ENCODE results near the gene SDCCAG8. TPM values are rescaled to one million over a fixed set of nuclear protein-coding genes. Genes with fewer than 3 reads are reported as not detected.
A peak's percentile ranks its signal among the peaks of the same experiment; 100 is the strongest.

The SDCCAG8 gene
- total RNA-seq, 1 experiment from 2014 or later = 36.6 TPM

GRCh38 chr1:243313635-243314536 lies 58.0 kb downstream of the SDCCAG8 start:
- Histone ChIP-seq H4K20me1 (ENCODE audit: insufficient read depth, low read depth, low read length) (no peaks in the 10 kb centered on the region), H3K4me3 (ENCODE audit: low read length) (no peak overlapping the region), H3K36me3 (ENCODE audit: insufficient read depth, low read length) (no peaks in the 10 kb centered on the region), H3K9me3 (ENCODE audit: low read length) (no peaks in the 10 kb centered on the region), H2AFZ (ENCODE audit: low read length) (peak overlapping the region; percentile 74), H3K79me2 (ENCODE audit: low read length) (peaks cover 5% of the 10 kb centered on the region; the same call in 1 of the 2 replicates), H3K4me1 (ENCODE audit: low read length) (peaks cover 13% of the 10 kb centered on the region), H3K27ac (ENCODE audit: low read length) (no peak overlapping the region), H3K9ac (ENCODE audit: low read length) (no peak overlapping the region), H3K9me2 (replicated peaks; ENCODE audit: insufficient read depth, low read length) (no peaks in the 10 kb centered on the region), H3K4me2 (ENCODE audit: low read depth, low read length, poor library complexity, severe bottlenecking) (peak overlapping the region; percentile 18), H3K27me3 (ENCODE audit: low read length) (no peaks in the 10 kb centered on the region)
- no peak for DNase-seq

- DNase-seq = no peak
- Histone ChIP-seq H3K79me2 (ENCODE audit: low read length) (peaks cover 5% of the 10 kb centered on the region; the same call in 1 of the 2 replicates), H3K4me1 (ENCODE audit: low read length) (peaks cover 13% of the 10 kb centered on the region), H3K4me3 (ENCODE audit: low read length) (no peak overlapping the region), H3K9me3 (ENCODE audit: low read length) (no peaks in the 10 kb centered on the region), H3K9me2 (replicated peaks; ENCODE audit: insufficient read depth, low read length) (no peaks in the 10 kb centered on the region), H3K36me3 (ENCODE audit: insufficient read depth, low read length) (no peaks in the 10 kb centered on the region), H4K20me1 (ENCODE audit: insufficient read depth, low read depth, low read length) (no peaks in the 10 kb centered on the region), H3K9ac (ENCODE audit: low read length) (no peak overlapping the region), H3K27ac (ENCODE audit: low read length) (no peak overlapping the region), H3K4me2 (ENCODE audit: low read depth, low read length, poor library complexity, severe bottlenecking) (no peak overlapping the region), H2AFZ (ENCODE audit: low read length) (no peak overlapping the region), H3K27me3 (ENCODE audit: low read length) (no peaks in the 10 kb centered on the region)
Measured at GRCh38 chr1:243315455-243315854, 59.6 kb downstream of the SDCCAG8 start.

DNA sequence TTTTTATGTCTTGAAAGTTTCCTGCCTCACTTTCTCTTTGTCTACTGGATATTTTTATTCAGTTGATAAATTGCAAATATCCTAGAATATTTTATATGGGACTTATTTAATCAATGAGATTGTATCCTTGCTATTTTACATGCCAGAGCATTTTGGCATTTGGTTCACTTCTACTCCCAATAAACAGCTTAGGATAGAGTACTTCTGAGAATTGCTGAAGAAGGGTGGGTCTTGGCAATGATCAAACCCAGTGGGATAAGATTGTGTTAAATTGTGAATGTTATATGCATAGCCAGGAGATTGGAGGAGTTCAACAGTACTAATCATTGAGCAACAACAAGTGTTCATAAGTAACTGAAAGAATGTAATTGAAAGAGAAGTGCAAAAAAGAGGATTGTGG lies 60.1 kb downstream of the SDCCAG8 start:
- H3K27ac ChIP-seq (ENCODE audit: low read length) = no peak overlapping the region
- no peaks in the 10 kb centered on the region for H3K9me3 ChIP-seq (ENCODE audit: low read length)
- no peaks in the 10 kb centered on the region for H3K36me3 ChIP-seq (ENCODE audit: insufficient read depth, low read length)
- H3K9me2 ChIP-seq (replicated peaks; ENCODE audit: insufficient read depth, low read length) = no peaks in the 10 kb centered on the region
- DNase-seq = no peak
- H3K27me3 ChIP-seq (ENCODE audit: low read length) = no peaks in the 10 kb centered on the region
- peaks cover 5% of the 10 kb centered on the region; the same call in 1 of the 2 replicates for H3K79me2 ChIP-seq (ENCODE audit: low read length)
- no peak overlapping the region for H3K9ac ChIP-seq (ENCODE audit: low read length)
- H3K4me1 ChIP-seq (ENCODE audit: low read length) = peaks cover 13% of the 10 kb centered on the region
- no peak overlapping the region for H3K4me2 ChIP-seq (ENCODE audit: low read depth, low read length, poor library complexity, severe bottlenecking)
- H4K20me1 ChIP-seq (ENCODE audit: insufficient read depth, low read depth, low read length) = no peaks in the 10 kb centered on the region
- H3K4me3 ChIP-seq (ENCODE audit: low read length) = no peak overlapping the region
- H2AFZ ChIP-seq (ENCODE audit: low read length) = no peak overlapping the region

DNA sequence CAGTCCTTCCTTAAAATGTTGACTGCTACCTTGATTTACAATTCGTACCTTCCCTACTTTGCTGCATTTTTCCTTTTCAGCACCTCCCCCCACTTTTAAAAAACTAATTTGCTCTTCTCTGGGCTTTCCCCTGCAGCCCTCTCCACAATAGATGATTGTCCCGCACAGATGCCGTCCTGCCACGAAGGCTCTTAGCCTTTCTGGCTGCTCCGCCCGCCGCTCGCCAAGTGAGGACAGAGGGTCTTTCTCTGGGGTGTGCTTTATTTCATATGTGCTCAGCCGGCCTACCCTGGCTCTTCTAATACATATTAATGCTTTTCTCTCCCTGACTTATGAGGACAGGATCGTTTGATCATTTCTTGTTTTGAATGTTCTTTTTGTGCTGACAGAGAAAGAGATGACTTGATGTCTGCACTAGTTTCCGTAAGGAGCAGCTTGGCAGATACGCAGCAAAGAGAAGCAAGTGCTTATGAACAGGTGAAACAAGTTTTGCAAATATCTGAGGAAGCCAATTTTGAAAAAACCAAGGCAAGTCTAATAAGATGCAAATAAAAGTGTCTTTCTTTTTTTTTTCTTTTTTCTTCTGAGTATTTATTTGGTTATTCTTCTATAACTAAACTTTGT lies 60.6 kb downstream of the SDCCAG8 start:
- H3K36me3 ChIP-seq (ENCODE audit: insufficient read depth, low read length) = no peaks in the 10 kb centered on the region
- H4K20me1 ChIP-seq (ENCODE audit: insufficient read depth, low read depth, low read length) = no peaks in the 10 kb centered on the region
- H3K79me2 ChIP-seq (ENCODE audit: low read length) = peaks cover 5% of the 10 kb centered on the region; the same call in 1 of the 2 replicates

GRCh38 chr1:243320224-243320623 lies 64.4 kb downstream of the SDCCAG8 start:
- Histone ChIP-seq H3K4me3 (ENCODE audit: low read length) (no peak overlapping the region), H3K9me2 (replicated peaks; ENCODE audit: insufficient read depth, low read length) (no peaks in the 10 kb centered on the region), H3K4me1 (ENCODE audit: low read length) (no peaks in the 10 kb centered on the region), H3K27ac (ENCODE audit: low read length) (no peak overlapping the region), H3K27me3 (ENCODE audit: low read length) (no peaks in the 10 kb centered on the region), H2AFZ (ENCODE audit: low read length) (no peak overlapping the region), H3K4me2 (ENCODE audit: low read depth, low read length, poor library complexity, severe bottlenecking) (no peak overlapping the region), H3K36me3 (ENCODE audit: insufficient read depth, low read length) (no peaks in the 10 kb centered on the region), H3K9me3 (ENCODE audit: low read length) (no peaks in the 10 kb centered on the region), H4K20me1 (ENCODE audit: insufficient read depth, low read depth, low read length) (no peaks in the 10 kb centered on the region), H3K9ac (ENCODE audit: low read length) (no peak overlapping the region), H3K79me2 (ENCODE audit: low read length) (no peaks in the 10 kb centered on the region)
- DNase-seq = no peak

More for the DNA sequence above, 60.6 kb downstream of the SDCCAG8 start:
- no peaks in the 10 kb centered on the region for H3K9me2 ChIP-seq (replicated peaks; ENCODE audit: insufficient read depth, low read length)
- no peak for DNase-seq
- H3K4me3 ChIP-seq (ENCODE audit: low read length) = no peak overlapping the region
- H3K9me3 ChIP-seq (ENCODE audit: low read length) = no peaks in the 10 kb centered on the region
- no peak overlapping the region for H2AFZ ChIP-seq (ENCODE audit: low read length)
- H3K27ac ChIP-seq (ENCODE audit: low read length) = no peak overlapping the region
- no peak overlapping the region for H3K9ac ChIP-seq (ENCODE audit: low read length)
- no peaks in the 10 kb centered on the region for H3K27me3 ChIP-seq (ENCODE audit: low read length)
- H3K4me1 ChIP-seq (ENCODE audit: low read length) = peaks cover 13% of the 10 kb centered on the region
- H3K4me2 ChIP-seq (ENCODE audit: low read depth, low read length, poor library complexity, severe bottlenecking) = no peak overlapping the region

DNA sequence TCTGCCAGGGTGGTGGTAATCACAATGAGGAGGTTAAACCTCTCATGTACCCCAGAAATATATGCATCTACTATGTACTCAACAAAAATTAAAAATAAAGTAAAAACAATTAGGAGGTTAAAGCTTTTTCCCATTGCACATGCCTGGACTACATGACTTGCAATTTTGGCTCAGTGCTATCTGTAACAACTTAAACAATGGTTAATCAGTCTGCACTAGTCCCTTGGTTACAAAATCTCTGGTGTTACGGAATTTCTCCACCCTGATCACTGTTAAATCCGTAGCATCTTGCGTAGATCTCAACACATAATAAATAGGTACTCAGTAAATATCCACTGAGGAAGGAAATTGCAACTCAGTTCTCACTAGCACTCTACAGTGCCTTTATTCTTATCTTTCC lies 66.5 kb downstream of the SDCCAG8 start:
- H3K4me3 ChIP-seq (ENCODE audit: low read length) = no peak overlapping the region
- no peaks in the 10 kb centered on the region for H3K9me3 ChIP-seq (ENCODE audit: low read length)

DNA sequence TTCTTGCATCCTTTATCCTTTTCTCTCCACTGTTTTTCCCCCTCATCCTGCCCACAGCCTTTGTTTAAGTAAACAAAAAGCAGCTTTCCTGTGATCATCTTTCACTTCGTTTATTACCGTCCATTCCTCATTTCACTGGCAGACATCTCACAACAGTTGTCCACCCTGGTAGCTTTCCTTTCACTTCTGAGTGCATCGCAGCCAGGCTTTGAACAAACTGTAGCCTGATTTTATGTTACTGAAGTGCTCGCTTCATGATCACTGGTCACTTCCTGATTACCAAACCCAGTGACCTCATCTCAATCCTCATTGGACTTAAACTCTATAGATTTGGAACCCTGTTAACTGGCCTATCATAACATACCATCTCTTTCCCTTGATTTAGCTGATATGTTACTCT lies 67.7 kb downstream of the SDCCAG8 start:
- no peaks in the 10 kb centered on the region for H3K36me3 ChIP-seq (ENCODE audit: insufficient read depth, low read length)
- H3K4me1 ChIP-seq (ENCODE audit: low read length) = no peaks in the 10 kb centered on the region
- H3K4me3 ChIP-seq (ENCODE audit: low read length) = no peak overlapping the region
- H3K27ac ChIP-seq (ENCODE audit: low read length) = no peak overlapping the region
- no peaks in the 10 kb centered on the region for H3K9me2 ChIP-seq (replicated peaks; ENCODE audit: insufficient read depth, low read length)
- H3K27me3 ChIP-seq (ENCODE audit: low read length) = no peaks in the 10 kb centered on the region
- H4K20me1 ChIP-seq (ENCODE audit: insufficient read depth, low read depth, low read length) = no peaks in the 10 kb centered on the region
- no peak overlapping the region for H3K4me2 ChIP-seq (ENCODE audit: low read depth, low read length, poor library complexity, severe bottlenecking)
- no peak overlapping the region for H3K9ac ChIP-seq (ENCODE audit: low read length)
- no peaks in the 10 kb centered on the region for H3K79me2 ChIP-seq (ENCODE audit: low read length)
- no peaks in the 10 kb centered on the region for H3K9me3 ChIP-seq (ENCODE audit: low read length)
- H2AFZ ChIP-seq (ENCODE audit: low read length) = no peak overlapping the region
- no peak for DNase-seq

More for the DNA sequence above, 66.5 kb downstream of the SDCCAG8 start:
- Histone ChIP-seq H3K4me1 (ENCODE audit: low read length) (no peaks in the 10 kb centered on the region), H3K4me2 (ENCODE audit: low read depth, low read length, poor library complexity, severe bottlenecking) (no peak overlapping the region), H4K20me1 (ENCODE audit: insufficient read depth, low read depth, low read length) (no peaks in the 10 kb centered on the region), H3K9me2 (replicated peaks; ENCODE audit: insufficient read depth, low read length) (no peaks in the 10 kb centered on the region), H3K36me3 (ENCODE audit: insufficient read depth, low read length) (no peaks in the 10 kb centered on the region), H3K79me2 (ENCODE audit: low read length) (no peaks in the 10 kb centered on the region), H3K27ac (ENCODE audit: low read length) (no peak overlapping the region), H3K9ac (ENCODE audit: low read length) (no peak overlapping the region), H2AFZ (ENCODE audit: low read length) (no peak overlapping the region), H3K27me3 (ENCODE audit: low read length) (no peaks in the 10 kb centered on the region)
- no peak for DNase-seq

GRCh38 chr1:243325305-243325890 lies 69.6 kb downstream of the SDCCAG8 start:
- H3K9me2 ChIP-seq (replicated peaks; ENCODE audit: insufficient read depth, low read length) = no peaks in the 10 kb centered on the region
- H3K9ac ChIP-seq (ENCODE audit: low read length) = no peak overlapping the region
- H3K9me3 ChIP-seq (ENCODE audit: low read length) = no peaks in the 10 kb centered on the region
- H3K79me2 ChIP-seq (ENCODE audit: low read length) = no peaks in the 10 kb centered on the region
- H3K27ac ChIP-seq (ENCODE audit: low read length) = no peak overlapping the region
- H3K36me3 ChIP-seq (ENCODE audit: insufficient read depth, low read length) = no peaks in the 10 kb centered on the region
- no peak overlapping the region for H3K4me3 ChIP-seq (ENCODE audit: low read length)
- no peak overlapping the region for H3K4me2 ChIP-seq (ENCODE audit: low read depth, low read length, poor library complexity, severe bottlenecking)
- no peaks in the 10 kb centered on the region for H4K20me1 ChIP-seq (ENCODE audit: insufficient read depth, low read depth, low read length)
- DNase-seq = peak; percentile 87
- H2AFZ ChIP-seq (ENCODE audit: low read length) = no peak overlapping the region
- no peaks in the 10 kb centered on the region for H3K4me1 ChIP-seq (ENCODE audit: low read length)
- no peaks in the 10 kb centered on the region for H3K27me3 ChIP-seq (ENCODE audit: low read length)

Measured in Karpas-422 (cell line).